ENCODE results near the gene HSF4.

The HSF4 gene

GRCh38 chr16:67187175-67187890, 22.8 kb downstream of the HSF4 start:
- no peak for DNase-seq

GRCh38 chr16:67188323-67188722, 23.8 kb downstream of the HSF4 start:
- no peak for DNase-seq

- no peak for DNase-seq
Observed at GRCh38 chr16:67188798-67189197, 24.3 kb downstream of the HSF4 start.

- no peak for DNase-seq
Observed at GRCh38 chr16:67190041-67190440, 25.5 kb downstream of the HSF4 start, which contains the start of gene EXOC3L1. TSS of gene EXOC3L1 (minus strand) at chr16:67190136. CDS start at chr16:67189676, 460 bp downstream.

- DNase-seq, result no peak
Observed at GRCh38 chr16:67190448-67191399, 26.2 kb downstream of the HSF4 start.

- no peak for DNase-seq
Observed at GRCh38 chr16:67191411-67191994, 27.0 kb downstream of the HSF4 start.

- DNase-seq, result peak; percentile 60
Observed at GRCh38 chr16:67191995-67192681, 27.6 kb downstream of the HSF4 start, which contains the start of gene E2F4. TSS of gene E2F4 (plus strand) at chr16:67192155. CDS start at chr16:67192228, 73 bp downstream.

GRCh38 chr16:67192781-67193361, 28.3 kb downstream of the HSF4 start:
- no peak for DNase-seq

GRCh38 chr16:67193536-67193935, 29.0 kb downstream of the HSF4 start:
- no peak for DNase-seq

- no peak for DNase-seq
Observed at GRCh38 chr16:67194260-67194659, 29.7 kb downstream of the HSF4 start.

- DNase-seq, result no peak
Observed at GRCh38 chr16:67195676-67196075, 31.1 kb downstream of the HSF4 start.

- DNase-seq, result no peak
Observed at GRCh38 chr16:67196881-67197280, 32.3 kb downstream of the HSF4 start.

- no peak for DNase-seq
Observed at GRCh38 chr16:67197704-67198103, 33.2 kb downstream of the HSF4 start.

- peak; percentile 36 for DNase-seq
Observed at GRCh38 chr16:67198238-67198734, 33.7 kb downstream of the HSF4 start.

GRCh38 chr16:67199011-67199807, 34.7 kb downstream of the HSF4 start, which contains the start of gene ELMO3:
TSS of gene ELMO3 (plus strand) at chr16:67199131. CDS start at chr16:67199327, 196 bp downstream.
- peak; percentile 43 for DNase-seq

- DNase-seq, result no peak
Observed at GRCh38 chr16:67199808-67200198, 35.3 kb downstream of the HSF4 start.

- no peak for DNase-seq
Observed at GRCh38 chr16:67200491-67200890, 35.9 kb downstream of the HSF4 start.

- no peak for DNase-seq
Observed at GRCh38 chr16:67201411-67202345, 37.1 kb downstream of the HSF4 start.

GRCh38 chr16:67202426-67202825, 37.9 kb downstream of the HSF4 start:
- no peak for DNase-seq

- DNase-seq, result no peak
Observed at GRCh38 chr16:67202956-67203493, 38.5 kb downstream of the HSF4 start.
